ENCODE results near the gene RBM48.

RBM48 gene

DNA sequence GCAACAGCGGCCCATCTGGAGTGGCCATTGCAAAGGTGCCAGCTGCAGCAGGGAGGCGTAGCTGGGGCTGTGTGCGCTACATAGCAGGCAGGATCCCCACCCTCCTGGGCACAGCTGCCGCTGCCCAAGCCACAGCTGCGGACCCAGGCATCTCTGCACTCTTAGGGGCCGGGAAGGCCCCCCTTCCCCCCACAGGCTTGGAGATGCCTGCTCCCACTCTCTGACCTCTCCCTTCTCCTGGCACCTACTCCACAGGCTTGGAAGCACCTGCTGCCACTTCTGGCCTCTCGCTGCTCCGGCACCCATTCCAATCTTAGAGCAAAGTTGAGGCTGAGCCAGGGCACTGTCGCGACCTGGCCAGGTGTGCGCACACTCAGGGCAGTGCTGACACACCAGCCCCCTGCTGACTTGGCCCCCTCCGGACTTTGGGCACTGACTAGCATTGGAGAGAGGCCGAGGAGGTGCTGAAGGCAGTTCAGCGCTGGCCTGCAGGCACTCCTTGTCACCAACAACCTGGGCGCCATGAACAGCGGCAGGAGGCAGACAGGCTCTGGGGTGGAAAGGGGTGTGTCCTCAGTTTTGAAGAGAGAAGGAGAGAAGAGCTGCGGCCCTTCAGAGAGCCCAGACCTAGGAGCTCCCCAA, 18.4 kb downstream of the RBM48 start:
- DNase-seq = no peak

DNA sequence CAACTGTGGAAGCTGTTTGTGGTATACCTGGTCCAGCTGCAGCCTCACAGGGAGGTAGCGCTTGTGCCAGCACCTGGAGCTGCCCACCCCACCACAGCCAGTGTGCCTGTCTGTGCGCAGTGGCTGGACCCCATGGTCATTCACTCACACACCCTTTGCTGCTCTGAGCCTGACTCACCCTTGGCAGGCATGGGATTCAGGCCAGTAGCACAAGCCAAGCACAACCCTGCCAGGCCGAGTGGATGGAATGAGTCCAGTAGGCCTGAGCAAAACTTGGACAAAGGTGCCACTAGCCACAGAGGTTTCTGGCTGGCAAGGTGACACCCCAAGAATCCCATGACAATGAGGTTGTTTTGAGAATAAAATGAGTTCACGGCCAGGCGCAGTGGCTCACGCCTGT, 19.0 kb downstream of the RBM48 start:
- no peak for DNase-seq

DNA sequence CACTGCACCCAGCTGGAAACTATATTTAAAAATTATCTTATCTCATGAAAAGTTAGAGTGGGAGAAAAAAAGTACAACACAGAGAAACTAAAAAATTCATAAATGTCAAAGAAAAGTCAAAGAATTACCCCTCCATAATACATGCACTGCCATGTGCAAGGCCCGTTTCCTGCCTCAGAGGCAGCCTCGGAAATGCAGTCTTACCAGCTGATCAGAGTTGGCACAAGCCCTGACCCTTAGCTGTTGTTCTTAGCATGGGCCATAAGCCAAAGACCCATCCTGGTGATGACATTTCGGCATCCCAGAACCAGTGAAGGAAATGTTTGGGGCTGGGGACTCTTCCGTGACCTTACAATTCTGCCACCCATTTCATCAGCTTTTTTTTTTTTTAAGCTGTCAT, 21.6 kb downstream of the RBM48 start:
- DNase-seq = no peak

DNA sequence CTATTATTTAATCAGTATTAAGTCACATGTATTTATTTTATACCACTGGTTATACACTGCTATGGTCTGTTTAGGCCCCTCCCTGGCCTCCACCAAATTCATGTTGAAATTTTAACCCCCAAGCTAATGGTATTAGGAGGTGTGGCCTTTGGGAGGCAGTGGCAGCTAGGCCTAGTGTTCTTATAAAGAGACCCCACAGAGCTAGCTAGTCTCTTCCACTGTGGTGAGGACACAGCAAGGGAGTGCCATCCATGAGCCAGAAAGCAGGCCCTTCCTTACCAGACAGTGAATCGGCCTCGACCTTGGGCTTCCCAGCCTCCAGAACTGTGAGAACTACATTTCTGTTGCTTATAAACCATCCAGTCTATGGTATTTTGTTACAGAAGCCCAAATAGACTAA, 28.7 kb downstream of the RBM48 start:
- no peak for DNase-seq

DNA sequence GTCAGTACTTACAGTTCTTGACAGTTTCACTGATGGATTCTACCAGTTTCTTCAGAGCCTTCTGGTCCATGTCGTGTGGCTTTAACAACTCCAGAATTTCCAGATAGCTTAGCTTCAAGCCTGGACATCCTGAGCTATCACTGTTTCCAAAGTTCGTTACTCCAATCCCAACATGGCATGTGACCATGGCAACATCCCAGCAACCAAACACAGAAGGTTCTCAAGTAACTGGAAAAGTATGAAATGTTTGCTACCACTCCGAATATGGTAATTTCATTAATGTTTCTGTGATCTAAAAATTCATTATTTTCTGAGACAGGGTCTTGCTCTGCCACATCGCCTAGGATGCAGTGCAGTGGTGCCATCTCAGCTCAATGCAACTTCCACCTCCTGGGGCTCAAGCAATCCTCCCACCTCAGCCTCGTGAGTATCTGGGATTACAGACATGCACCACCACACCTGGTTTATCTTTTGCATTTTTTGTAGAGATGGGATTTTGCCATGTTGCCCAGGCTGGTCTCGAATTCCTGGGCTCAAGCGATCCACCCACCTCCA, 29.3 kb downstream of the RBM48 start:
- no peak for DNase-seq

DNA sequence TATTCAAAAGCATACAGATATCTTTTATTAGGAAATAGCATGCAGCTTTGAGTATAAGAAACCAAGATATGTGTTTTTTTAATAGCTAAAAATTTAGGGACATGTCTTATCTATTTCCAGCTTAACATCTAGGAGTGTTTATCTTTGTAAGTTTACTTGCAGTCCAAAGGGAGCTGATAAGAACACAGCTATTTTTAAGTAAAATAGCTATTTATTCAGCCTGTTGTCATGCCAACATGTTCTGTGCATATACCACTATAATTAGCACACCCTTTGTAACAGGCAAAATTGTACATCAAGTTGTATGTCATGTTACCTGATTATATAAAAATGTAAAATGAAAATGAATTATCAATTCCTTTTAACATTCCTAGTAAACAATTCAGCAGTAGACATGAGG, 32.0 kb downstream of the RBM48 start:
- no peak for DNase-seq

DNA sequence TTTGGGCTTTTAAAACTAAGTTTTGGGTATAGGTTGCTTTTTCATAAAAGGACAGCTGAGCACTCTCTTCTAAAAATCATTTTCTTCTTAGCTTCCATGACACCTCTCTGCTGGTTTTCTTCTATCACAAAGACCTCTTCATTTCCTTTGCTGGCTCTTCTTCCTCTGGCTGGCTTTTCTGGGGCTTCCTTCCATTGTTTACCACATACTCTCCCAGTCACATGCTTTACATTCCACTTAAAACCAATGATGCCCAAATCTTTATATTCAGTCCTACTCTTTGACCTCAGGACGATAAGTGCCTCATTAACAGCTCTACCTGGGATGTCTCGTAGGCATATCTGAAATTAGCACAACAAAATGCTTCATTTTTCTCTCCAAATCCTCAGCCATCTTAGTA, 34.8 kb downstream of the RBM48 start:
- DNase-seq = no peak

DNA sequence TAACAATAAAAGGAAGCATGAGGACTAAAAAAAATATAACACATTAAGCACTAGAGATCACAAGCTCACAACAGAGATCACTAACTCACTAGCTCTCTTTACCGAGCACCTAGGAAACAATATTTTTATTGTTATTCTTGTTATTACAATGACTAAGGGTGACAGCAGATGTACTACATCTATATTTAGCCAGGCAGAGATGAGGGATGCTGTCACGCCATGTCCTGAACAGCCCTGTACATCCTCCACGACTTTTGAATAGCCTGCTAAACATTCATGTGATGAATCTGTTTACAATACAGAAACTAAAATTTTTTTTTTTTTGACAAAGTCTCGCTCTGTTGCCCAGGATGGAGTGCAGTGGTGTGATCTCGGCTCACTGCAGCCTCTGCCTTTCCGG, 38.9 kb downstream of the RBM48 start:
- DNase-seq = no peak

DNA sequence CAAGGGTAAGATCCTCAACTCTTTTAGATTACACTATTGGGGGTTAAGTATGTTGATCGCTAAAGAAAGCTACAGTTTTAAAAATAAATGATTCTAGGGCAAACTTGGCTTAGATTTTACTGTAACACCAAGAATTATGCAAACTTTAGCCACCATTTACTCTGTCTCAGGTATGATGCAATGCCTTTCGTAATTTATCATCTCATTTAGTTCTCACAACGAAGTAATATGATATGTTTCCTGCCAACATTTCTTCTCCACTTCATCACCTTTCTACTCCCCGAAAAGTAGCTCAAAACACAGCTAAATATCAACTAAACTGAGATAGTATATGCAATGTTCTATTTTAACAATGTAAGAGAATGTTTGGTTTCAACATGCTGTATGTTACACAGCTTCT, 40.5 kb downstream of the RBM48 start:
- no peak for DNase-seq

DNA sequence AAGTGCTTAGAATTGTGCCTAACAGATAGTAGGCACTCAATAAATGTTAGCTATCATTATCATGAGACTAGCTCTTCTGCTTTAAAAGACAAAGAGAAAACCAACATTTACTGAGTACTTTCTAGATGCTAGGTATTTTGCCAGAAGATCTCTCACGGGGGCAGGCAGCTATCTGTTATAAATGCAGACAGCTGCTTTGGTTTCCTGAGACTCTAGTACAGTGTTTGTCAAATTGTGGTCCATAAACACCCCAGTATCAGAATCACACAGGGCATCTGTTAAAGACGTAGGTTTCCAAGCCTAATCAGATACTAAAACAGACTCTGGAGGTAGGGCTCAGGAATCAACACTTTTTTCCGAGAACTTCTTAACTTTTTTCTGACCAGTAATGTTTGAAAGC, 47.7 kb downstream of the RBM48 start:
- DNase-seq = no peak

DNA sequence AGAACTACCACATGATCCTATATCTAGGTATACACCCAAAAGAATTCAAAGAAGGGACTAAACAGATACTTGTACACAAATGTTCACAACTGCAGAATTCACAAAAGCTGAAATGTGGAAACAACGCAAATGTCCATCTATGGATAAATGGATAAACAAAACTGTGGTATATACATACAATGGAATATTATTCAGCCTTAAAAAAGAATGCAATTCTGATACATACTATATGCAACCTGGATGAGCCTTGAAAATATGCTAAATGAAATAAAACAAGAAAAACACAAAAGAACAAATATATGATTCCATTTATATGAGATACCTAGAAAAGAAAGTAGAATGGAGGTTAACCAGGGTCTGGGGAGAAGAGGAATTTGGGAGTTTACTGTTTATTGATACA, 54.4 kb downstream of the RBM48 start:
- DNase-seq = no peak

DNA sequence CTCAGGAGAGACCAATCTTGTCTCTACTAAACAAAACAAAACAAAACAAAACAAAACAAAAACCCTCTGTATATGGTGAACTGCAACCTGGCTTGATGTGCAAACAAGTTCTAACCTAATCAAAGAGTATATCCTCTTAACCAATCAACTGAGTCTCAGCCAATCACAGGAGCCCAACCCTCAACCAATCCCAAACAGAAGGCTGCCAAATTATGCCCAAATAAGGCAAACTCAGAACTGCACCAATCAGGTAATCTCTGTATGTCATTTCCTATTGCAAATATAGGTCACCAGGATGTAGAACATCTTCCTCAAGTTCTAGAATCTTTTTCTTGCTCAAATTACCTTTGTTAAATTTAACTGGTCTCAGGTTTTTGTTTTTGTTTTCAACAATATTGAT, 56.4 kb downstream of the RBM48 start:
- no peak for DNase-seq

DNA sequence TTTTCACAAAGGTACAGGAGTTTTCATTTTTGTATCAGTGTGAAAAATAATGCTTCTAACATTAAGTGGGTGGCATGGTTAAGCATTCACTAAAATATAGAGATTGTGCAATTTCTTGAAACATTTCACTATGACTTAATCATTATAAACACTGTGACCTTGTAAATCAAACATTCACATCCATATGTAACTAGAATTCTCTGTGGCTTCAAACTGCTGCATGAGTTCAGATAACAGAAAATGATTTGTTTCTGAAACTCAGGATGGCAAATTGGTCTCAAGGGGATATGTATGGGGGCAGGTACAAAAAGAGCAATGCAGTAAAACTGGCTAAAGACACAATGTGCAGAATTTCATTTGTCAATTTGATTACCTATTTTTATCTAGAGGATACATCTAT, 57.8 kb downstream of the RBM48 start:
- no peak for DNase-seq

DNA sequence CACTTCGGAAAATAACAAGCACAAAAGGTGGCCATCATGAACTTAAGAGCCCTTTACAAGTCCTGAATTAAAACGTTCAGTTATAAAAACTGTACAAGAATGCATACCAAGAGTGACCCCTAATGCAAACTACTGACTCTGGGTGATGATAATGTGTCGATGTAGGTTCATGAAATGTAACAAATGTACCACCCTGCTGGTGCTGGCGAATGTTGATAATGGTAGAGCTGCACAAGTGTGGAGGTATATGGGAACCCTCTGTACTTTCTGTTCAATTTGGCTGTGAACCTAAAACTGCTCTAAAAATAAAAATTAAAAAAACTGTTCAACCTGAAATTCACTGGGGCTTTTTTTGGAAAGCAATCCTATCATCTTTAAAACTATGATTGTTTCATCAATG, 58.2 kb downstream of the RBM48 start:
- DNase-seq = no peak
